Gastrocnemius medialis (tissue), 4 donors: ENCODE results near the gene TOM1.

Source experiments
- CTCF ChIP-seq, 5 experiments: fragments of 450-650 bp in 3 of 5; fragments of 200-600 bp in 2 of 5; sonication (generic) in 2 of 5; IDR thresholded peaks in 4 of 5; conservative IDR thresholded peaks in 1 of 5; 1 replicate in 4 of 5; 2 replicates in 1 of 5; pipeline ENCODE4 v1.5.1; 2016 to 2019; ENCODE audit warnings: antibody characterized with exemption in 5 of 5, mild to moderate bottlenecking in 3 of 5, moderate library complexity in 3 of 5
- POLR2A ChIP-seq, 2 donors: fragments of 450-650 bp; IDR thresholded peaks; one replicate each; pipeline ENCODE4 v1.6.1; 2017; ENCODE audit warnings: antibody characterized with exemption in 2 of 2, mild to moderate bottlenecking in 2 of 2, moderate library complexity in 2 of 2

DNA sequence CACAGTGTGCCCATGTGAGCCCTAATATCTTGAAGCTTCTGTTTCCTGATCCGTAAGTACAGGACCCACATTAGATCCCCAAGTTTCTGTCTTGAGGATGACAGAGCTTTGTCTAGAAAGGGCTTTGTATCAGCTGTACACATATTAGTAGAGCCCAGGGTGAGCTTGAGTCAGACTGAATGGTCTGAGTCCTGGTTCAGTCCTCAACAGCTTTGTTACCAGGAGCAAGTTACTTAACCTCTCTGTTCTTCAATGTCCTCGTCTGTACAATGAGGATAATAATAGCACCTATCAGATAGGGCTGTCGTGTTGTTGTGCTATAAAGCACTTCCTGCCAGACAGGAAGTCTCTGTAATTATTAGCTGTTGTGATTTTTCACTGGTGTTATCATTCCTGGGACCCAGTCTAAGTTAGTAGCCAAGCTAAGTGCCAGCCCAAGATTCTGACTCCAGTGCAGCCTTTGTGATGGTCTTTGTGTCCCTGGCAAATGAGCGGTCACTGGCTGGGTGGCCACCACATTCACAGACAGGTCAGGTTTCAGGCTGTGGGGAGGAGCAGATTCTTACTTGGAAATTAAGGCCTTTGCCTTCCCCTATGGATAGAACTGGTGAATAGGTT, 6.8 kb downstream of the TOM1 start:
- TF ChIP-seq CTCF (IDR thresholded peaks at IDR 0.05 in 4 of 5, conservative IDR thresholded peaks at IDR 0.05 in 1 of 5) (no peak), POLR2A (IDR thresholded peaks at IDR 0.05) (peak in 1 of 2 donors; percentile 45)
